ENCODE results near the gene SPNS2.

- TF ChIP-seq CTCF (optimal IDR thresholded peaks at IDR 0.05 in 1 of 3, IDR thresholded peaks at IDR 0.05 in 1 of 3, conservative IDR thresholded peaks at IDR 0.05 in 1 of 3; ENCODE audit: extremely low read depth in 1 of 3, insufficient read depth in 2 of 3, low read length in 3 of 3) (no peak), EZH2 (IDR thresholded peaks at IDR 0.05; ENCODE audit: low read length) (no peak)
Observed at GRCh38 chr17:4539576-4540223, 41.0 kb downstream of the SPNS2 start.
